Pons (tissue), 1 donor: ENCODE results near the gene C1orf115.
A peak's percentile ranks its signal among the peaks of the same experiment; 100 is the strongest.
"Not testable (repeated sequence)": the region's sequence is repeated elsewhere in the genome, so short reads cannot be mapped to it uniquely, and the experiment has no call there.

Source experiments
- DNase-seq: peaks from one replicate; pipeline ENCODE4 v3.0.0-alpha.2; 2016; ENCODE audit warnings: low spot score

Gene C1orf115

DNA sequence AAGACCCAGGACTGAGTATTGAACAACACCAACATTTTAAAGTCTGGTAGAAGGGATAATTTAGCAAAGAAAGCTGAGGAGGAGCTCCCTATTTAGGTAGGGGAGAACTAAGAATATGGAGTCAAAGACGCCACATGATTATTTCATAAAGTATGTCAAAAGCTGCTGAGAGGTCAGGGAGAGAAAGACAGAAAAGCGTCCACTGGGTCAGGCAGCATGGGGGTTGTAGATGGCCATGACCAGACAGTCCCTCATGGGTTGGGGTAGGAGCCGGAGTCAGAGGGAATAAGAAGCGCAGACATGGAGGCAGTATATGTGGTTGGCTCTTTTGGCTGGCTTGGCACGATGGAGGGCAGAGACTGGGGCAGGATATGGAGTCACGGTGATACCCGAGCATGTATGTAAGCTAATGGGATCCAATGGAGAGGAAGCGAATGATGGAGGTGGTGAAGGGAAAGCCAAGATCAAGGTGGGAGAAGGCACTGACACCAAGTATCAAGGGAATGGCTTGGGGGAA, 4.8 kb downstream of the C1orf115 start:
- no peak for DNase-seq

DNA sequence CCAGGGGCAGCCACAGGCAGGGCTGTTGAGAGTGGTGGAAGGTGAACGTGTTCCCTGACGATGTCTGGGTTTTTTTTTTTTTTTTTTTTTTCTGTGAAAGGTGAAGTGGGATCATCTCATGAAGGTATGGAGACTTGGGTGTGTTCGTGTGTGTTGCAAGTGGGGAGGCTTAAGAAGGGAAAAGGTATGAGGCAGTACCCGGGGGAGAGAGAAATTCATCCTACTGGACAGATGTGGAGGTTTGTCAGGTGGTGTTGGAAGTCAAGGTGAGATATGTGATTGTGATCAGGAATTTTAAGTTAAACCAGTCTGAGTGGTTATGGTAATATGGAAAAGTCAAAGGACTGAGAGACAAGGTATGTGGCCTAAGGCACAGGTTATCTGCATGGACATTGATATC, 5.3 kb downstream of the C1orf115 start:
- no peak for DNase-seq

DNA sequence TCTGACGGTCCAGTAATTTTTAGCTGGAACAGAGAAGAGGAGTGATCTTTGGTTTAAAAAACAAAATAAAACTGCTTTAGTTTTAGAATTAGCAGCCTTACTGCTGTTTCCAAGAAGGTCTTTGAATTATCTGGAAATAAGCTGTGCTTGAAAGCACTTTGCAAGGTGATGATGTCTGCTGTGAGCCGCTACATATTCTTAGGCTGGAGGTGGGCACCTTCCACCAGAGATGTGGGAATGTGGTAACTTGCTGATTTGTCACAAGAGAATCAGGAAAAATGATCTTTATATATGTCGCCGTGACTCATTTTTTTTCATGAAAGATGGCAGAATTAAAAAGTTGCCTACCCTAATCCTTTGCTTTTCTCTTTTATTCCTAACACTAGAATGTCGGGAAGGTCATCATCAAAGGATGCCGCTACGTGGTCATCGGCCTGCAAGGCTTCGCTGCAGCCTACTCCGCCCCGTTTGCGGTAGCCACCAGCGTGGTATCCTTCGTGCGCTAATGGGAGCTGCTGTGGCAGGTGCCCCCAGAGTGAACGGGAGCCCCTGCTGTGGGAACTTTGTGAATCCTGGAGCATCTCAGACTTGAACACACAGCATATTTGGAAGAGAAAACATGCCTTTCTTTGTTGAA, 6.2 kb downstream of the C1orf115 start:
- no peak for DNase-seq

DNA sequence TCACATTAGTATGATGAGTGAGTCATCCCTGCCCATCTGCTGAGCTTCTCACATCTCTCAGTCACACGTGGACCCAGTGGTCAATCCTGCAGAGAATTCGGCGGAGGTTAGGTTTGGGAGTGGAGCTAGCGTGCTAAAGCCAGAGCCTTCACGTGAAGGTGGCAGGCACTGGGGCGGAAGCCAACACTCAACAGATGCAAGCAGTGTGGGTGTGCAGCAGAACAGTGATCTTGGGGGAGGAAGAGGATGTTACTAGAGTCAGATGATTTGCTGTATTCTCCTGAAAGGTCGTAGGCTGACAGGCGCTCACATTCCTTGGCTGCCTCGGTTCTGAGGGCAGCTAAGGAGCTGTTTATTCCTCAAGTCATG, 6.7 kb downstream of the C1orf115 start:
- DNase-seq = peak; percentile 5

DNA sequence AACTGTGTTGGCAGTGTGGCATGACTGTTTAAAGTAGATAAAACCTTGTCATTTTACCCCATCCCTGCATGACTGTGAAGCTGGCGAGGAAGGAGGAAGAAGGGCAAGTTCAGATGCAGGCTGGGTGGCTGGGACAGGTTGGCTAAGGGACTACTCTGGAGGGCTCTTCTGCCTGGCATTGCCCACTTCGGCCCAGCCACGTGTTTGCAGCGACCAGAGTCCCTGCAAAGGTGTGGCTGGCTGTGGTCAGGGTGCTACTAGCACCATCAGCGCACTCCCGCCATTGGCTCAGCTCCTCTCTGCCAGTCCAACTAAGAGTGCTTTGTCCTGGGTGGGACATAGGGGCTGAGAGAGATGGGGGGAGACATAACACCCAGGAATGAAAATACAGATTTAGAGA, 7.2 kb downstream of the C1orf115 start:
- DNase-seq = no peak

DNA sequence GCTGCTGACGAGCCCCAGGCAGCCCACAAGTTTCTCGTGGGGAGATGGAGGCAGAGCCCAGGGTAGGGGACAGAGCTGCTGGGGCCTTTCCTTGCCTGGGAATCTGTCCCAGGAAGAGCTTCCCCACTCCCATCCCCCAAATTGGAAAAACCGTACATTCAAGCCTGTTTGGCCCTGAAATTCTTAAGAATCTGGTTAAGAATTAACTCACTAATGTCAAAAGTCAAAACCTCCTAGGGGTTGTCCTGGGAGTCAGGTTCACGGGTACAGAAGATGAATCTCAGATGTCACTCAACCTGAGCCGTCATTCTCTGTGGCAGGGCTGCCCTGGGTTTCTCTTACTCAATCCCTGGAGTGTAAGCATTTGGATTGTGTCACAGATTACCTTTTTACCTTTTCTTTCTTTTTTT, 8.4 kb downstream of the C1orf115 start:
- DNase-seq = no peak

DNA sequence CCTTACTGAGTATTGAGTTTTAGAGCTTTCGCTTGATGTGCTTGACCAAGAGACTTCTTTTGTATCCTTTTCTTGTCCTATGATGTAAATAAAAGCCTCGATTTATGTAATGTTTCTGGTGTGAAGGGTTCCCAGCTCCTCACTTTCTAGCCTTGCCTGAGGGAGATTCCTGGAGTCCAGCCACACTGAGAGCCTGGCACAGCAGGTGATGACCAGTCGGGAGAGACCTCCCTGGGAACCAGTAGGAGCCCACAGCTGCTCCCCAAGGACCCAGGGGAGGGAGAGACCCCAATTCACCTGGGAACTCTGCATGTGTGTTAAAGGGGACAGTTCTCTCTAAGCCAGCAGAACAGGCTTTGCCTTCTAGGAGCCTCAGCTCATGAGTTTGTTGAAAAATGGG, 8.9 kb downstream of the C1orf115 start:
- DNase-seq = no peak

DNA sequence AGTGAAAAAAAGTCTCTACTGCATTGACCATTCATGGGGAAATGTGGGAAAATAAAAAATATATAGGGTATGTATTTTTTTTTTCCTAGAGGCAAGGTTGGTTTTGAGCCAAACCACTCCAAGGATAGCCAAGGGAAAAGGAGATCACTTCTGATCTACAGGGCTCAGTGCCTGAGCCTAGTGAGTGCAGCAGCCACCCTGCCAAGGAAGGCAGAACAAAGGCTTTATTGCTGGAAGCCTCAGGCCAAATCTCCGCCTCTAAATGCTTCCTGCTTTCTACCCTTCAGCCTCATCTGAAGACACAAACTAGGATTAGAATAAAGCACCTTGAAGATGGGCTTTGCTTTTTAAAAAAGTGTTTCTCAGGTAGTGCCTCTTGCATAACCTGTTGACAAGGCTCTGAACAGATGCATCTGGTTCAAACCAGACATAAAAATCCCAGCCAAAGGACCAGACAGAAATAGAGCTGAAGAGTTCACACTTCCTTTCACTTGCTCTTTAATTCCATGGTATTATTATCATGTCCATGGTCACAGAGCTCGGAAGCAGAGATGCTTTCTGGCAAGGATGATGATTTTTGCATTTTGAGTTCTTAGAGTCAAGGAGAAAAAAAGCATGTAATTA, 10.5 kb downstream of the C1orf115 start:
- DNase-seq = peak; percentile 30

DNA sequence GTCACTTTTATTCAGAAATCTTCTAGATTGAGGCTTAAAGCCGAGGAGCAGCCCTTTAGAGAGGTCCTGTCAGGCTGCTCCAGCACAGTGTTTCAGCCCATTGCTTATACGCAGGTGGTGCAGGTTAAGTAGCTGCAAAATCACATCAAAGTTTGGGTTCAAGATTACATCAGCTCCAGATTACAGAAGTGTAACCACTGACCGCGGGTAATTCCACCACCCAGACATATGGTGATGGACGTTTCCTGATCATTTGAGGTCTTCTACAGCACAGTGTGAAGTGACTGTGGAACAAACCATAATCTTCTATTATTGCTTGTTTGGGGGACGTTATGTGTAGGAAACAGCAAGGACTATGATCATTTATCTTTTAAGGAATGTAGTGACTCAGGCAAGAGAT, 11.8 kb downstream of the C1orf115 start:
- no peak for DNase-seq

DNA sequence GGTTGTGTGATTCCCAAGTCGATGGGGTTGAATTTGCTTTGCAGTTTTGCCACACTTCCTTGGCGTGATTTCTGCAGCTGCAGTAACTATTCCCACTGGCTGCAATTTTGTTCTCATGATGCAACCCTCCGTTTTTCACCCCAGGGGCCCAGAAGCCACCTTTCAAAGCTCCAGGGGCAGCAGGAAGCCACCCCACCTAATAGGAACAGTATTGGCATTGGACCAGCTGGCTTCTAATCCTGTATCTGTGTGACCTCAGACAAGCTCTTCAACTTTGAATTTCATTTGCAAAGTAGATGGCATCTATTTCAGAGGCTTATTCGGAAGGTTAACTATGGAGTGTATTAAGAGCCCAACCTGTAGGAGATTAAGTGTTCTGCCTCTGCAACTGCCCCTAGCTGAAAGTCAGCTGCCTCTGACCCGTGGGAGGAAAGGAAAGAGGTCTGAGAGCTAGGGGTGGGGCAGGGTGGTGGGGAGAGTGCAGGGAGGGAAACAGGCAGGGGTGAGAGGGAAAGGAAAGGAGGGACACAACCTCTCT, 12.6 kb downstream of the C1orf115 start:
- no peak for DNase-seq

DNA sequence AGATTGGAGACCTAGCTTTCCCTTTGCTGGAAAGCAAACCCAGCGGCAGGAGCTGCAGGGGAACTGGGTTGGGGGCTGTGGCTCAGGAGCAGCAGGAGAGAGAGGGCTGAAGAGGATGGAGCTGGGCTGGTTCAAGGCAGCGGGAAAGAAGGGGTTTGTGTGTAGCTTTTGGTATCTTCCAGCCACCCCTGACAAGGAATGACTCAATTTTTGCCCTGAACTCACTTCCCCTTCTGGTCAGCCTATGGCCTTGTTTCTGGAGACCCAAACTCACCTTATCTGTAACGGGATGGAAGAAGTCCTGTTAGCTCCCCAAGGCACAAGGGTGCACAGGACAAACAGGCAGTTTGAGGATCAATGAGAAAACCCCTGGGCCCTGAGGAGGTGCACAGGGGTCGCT, 13.1 kb downstream of the C1orf115 start:
- DNase-seq = no peak

DNA sequence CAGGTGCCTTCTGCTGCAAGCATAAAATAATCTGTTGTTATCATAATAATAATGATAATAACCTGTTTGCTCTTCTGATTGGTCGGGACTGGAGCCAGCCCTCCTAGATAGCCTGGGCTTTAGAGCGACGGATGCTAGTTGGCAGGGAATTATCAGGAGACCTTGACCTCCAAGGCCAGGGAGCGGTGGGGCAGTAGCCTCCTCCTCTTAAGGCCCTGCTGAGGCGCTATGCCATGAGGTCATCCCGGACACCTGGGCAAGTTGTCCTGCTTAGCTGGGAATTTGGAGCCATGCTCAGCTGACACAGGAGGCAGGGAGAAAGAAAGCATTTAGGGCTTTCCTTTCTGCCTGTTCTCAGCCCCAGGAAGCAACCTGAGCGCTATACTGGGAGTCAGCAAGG, 15.6 kb downstream of the C1orf115 start:
- DNase-seq = no peak

DNA sequence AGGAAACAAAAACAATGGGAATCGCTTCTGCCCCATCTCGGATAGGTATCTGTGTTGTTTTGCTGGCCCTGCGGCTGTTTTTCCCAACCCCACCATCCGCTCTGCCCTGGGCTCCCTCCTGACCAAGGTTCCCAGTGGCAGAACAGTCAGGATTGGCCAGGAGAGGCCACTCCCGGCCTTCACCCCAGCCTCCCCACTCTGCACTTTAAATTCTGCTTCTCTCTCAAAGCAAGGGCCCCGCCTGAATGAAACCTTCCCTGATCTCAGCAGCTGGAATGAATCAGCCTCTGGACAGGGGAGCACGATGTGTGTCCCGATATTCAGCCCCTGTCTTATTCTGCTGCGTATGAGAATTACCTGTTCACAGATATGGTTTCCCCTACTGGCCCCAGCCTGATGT, 16.3 kb downstream of the C1orf115 start:
- DNase-seq = no peak

DNA sequence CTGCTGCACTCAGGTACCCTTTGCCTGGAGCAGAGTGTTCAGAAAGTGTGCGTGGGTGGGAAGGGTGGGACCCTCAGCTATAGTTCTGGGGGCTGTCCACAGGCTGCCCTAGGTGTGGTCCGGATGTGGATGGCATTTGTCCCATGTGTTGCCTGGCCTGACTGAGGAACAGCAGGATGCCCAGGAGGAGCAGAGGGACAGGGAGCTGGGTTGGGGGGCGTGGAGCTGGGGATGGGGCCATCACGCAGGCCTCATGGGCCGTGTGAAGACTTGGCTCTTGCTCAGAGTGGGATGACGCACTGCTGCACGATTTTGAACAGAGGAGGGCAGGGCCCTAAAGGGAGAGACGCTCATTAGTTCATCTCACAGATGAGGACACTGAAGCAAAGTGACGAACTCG, 17.0 kb downstream of the C1orf115 start:
- no peak for DNase-seq

DNA sequence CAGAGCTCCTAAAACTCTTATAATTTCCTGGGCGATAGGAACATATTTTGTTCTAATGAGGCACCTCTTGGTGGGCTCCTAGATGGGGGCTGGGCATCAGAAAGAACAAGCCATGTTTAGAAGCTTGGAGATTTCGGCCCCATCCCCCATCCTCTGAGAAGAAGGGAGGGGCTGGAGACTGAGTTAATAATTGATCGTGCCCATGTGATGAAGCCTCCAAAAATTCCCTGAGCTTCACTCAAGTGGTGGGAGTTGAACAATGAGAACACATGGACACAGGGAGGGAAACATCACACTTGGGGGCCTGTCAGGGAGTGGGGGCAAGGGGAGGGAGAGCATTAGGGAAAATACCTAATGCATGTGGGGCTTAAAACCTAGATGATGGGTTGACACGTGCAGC, 18.1 kb downstream of the C1orf115 start:
- no peak for DNase-seq

DNA sequence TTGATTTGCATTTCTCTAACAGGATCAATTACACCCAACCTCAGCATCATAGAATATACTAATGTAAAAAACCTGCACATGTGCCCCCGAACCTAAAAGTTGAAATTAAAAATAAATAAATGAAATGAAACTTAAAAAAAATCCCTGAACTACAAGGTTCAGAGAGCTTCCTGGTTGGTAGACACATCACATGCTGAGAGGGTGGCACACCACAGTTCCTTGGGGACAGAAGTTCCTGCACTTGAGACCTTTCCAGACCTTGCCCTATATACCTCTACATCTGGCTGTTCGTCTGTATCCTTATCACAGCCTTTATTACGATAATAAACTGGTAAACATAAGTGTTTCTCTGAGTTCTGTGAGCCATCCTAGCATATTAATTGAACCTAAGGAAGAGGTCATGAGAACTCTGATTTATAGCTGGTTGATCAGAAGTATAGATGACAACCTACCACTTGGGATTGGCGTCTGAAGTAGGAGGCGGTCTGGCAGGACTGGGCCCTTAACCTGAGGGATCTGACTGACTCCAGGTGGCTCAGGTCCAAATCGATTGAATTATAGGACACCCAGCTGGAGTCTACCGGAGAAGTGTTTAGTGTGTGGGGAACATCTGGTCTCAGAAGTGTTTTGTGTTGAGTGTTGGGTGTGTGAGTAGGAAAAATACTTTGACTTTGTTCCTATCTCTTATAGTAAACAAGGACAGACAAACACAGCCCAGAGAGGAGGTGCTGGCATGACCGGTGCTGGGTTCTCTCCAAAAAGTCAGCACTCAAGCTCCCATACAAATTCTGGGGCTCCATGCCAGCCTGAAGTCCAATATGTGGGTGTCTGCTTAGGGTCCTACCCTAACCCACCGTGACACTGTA, 19.0 kb downstream of the C1orf115 start:
- DNase-seq = no peak

DNA sequence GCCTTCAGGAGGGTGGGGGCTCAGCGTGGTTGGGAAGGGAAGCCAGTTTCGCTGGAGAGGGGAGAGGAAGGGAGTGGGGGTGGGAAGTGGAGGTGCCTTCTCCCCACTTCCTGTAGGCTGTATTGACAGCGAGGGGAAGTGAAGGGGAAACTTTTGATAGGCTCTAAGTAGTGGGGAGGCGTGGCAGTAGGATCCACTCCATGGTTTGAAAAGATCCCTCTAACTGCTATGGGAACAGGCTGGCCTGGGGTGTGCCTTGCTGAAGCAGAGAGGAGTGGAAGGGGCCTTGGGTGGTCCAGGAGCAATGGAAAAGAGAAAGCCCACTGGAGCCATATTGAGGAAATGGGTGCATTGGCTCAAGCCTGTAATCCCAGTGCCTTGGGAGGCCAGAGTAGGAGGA, 20.2 kb downstream of the C1orf115 start:
- DNase-seq = no peak

DNA sequence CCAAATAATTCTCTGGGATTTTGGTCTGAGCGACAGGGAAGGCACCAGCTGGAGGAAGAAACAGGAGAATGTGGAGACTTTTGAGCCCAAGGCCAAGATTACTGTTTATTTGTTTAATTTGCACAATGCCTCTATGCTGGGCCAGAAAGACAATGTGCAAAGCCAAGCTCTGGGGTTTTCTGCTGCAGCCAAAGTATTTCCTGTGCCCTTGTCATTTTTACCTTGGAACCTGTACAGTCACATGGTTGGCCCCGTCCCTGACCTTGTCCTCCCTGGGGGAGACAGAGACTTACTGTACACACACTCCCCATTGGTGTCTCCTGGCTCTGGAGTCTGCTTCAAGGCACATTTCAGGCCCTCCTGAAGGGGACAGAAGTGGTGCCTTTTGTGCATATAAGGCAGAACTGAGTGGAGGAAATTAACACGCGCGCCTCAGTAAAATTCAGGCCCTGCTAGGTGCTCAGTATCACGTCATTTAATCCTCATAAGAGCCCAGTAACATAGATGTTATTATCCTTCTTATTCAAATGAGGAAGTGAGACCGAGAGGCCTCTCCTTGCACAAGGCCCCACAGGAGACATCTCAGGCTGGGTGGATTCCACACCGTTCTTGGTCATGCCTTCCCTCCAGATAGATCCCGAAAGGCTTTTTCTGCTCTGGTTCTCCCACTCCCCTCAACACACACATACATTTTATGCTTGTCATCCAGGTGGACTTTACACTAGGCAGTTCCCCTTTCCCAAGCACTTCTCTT, 21.1 kb downstream of the C1orf115 start:
- DNase-seq = no peak

DNA sequence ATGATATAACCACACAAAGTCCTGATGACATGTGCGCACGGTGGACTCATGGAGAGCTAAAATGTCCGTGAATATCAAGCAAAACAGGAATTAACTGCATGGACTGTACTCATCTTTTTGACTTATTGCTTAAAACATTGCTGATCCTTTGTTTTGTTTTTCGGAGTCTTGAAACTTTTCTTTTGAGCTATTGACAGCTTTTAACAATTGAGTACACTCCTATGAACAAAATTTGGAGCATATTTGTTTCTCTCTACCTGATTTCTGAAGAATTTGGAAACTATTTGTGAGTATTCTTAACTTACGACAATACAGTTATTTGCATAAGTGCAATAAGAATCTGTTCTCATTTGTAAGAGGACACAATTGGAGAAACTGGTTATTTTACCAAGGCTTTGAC, 25.8 kb downstream of the C1orf115 start:
- DNase-seq = not testable (repeated sequence)

DNA sequence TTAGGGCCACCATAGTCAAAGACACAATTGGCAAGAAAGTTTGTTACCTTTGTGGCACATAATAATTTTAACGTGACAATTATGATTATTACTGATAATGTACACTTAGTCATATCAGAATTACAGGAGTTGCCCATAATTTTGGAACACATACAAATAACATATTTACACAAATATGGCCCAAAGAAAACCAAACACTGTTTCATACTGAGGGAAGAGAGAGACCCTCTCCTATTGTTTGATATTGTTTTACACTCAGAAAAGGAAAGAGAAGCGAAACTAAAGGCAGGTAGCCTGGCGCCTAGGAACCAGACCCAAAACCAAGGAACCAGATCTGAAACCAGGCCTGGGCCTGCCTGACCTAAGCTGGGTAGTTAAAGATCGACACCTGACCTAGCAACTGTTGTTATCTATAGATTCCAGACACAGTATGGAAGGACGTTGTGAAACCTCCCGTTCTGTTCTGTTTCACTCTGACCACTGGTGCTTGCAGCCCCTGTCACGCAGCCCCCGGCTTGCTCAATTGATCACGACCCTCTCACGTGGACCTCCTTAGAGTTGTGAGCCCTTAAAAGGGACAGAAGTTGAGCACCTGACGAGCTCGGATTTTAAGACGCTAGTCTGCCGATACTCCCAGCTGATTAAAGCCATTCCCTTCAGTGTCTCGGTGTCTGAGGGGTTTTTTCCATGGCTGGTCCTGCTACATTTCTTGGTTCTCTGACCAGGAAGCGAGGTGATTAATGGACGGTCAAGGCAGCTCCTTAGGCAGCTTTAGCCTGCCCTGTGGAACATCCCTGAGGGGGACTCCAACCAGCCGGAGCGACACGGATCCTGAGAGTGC, 27.9 kb downstream of the C1orf115 start:
- no peak for DNase-seq

DNA sequence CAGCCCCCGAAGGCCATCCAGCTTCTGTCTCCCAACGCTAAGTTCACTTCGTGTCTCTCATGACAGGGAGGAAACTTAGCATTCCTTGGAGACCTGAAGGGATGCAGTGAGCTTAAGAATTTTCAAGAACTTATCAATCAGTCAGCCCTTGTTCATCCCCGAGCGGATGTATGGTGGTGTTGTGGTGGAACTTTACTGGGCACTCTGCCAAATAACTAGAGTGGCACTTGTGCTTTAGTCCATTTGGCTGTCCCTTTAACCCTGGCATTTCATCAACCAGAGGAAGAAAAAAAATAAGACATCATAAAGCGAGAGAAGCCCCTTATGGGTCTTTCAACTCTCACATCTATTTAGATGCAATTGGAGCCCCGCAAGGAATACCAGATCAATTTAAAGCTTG, 31.1 kb downstream of the C1orf115 start:
- DNase-seq = not testable (repeated sequence)
